HG03025 (cell line): Measurements from ENCODE around the gene HLA-DPB1.

Experiments used
- ATAC-seq: cut with Tn5 transposase; IDR thresholded peaks from one replicate; pipeline ENCODE4 v1.9.1; 2021; ENCODE audit warnings: mild to moderate bottlenecking, moderate library complexity; ENCODE audit not compliant: unreplicated experiment, low FRiP score

Gene HLA-DPB1

GRCh38 chr6:33124947-33125346 is 49.2 kb downstream of the HLA-DPB1 start:
- no peak for ATAC-seq

- ATAC-seq, result no peak
Observed at GRCh38 chr6:33126101-33126714, 50.4 kb downstream of the HLA-DPB1 start.

GRCh38 chr6:33128318-33128717 is 52.5 kb downstream of the HLA-DPB1 start:
- ATAC-seq, result no peak

GRCh38 chr6:33132081-33132524 is 56.3 kb downstream of the HLA-DPB1 start:
- ATAC-seq, result no peak

GRCh38 chr6:33136310-33136900 is 60.6 kb downstream of the HLA-DPB1 start:
- no peak for ATAC-seq
